LNCaP clone FGC (cell line): Measurements from ENCODE around the gene MRS2.

Experiments
- DNase-seq: peaks from one replicate; pipeline ENCODE4 v3.0.0-alpha.2; 2011; ENCODE audit warnings: low read depth
- H3K4me3 ChIP-seq: 2 replicates; pipeline ENCODE4 v1.5.1; 2011; ENCODE audit warnings: mild to moderate bottlenecking, low read depth, low read length, control low read depth
- CTCF ChIP-seq: IDR thresholded peaks from 2 replicates; pipeline ENCODE4 v1.5.1; 2012; ENCODE audit warnings: mild to moderate bottlenecking; ENCODE audit not compliant: control insufficient read depth, insufficient read depth; ENCODE audit errors: extremely low read depth

Gene MRS2

GRCh38 chr6:24439858-24440539 is 37.3 kb downstream of the MRS2 start:
- TF ChIP-seq CTCF: no peak
- no peak for DNase-seq
- no peak overlapping the region for H3K4me3 ChIP-seq

- TF ChIP-seq CTCF: no peak
- no peak overlapping the region for H3K4me3 ChIP-seq
Measured at GRCh38 chr6:24440897-24441598, 38.3 kb downstream of the MRS2 start.

GRCh38 chr6:24441599-24441904 is 38.8 kb downstream of the MRS2 start:
- no peak for DNase-seq
- TF ChIP-seq CTCF: no peak
- H3K4me3 ChIP-seq: no peak overlapping the region

More at GRCh38 chr6:24440897-24441598, 38.3 kb downstream of the MRS2 start:
- DNase-seq: no peak

GRCh38 chr6:24444588-24444987 is 41.9 kb downstream of the MRS2 start:
- TF ChIP-seq CTCF: no peak
- no peak overlapping the region for H3K4me3 ChIP-seq
- no peak for DNase-seq

GRCh38 chr6:24445704-24446103 is 43.0 kb downstream of the MRS2 start:
- no peak for TF ChIP-seq CTCF
- no peak for DNase-seq
- no peak overlapping the region for H3K4me3 ChIP-seq

GRCh38 chr6:24446670-24447069 is 43.9 kb downstream of the MRS2 start:
- TF ChIP-seq CTCF: no peak
- H3K4me3 ChIP-seq: no peak overlapping the region
- no peak for DNase-seq

- TF ChIP-seq CTCF: no peak
- no peak overlapping the region for H3K4me3 ChIP-seq
- DNase-seq: no peak
Measured at GRCh38 chr6:24448396-24448795, 45.7 kb downstream of the MRS2 start.
